K562 (cell line): ENCODE measurements around the gene SRM. TPM values are rescaled to one million over a fixed set of nuclear protein-coding genes. Genes with fewer than 3 reads are reported as not detected.

Experiments used
- CBFB ChIP-seq: sonication (generic); formaldehyde crosslinking; IDR thresholded peaks from 2 replicates; pipeline ENCODE4 v1.4.0; 2020; ENCODE audit warnings: mild to moderate bottlenecking, missing genetic modification reagents
- HIVEP1 ChIP-seq: fragments of 250-450 bp; sonication (Bioruptor Pico); IDR thresholded peaks from 2 replicates; pipeline ENCODE4 v1.4.0; 2020; ENCODE audit warnings: mild to moderate bottlenecking
- KAT2B ChIP-seq: IDR thresholded peaks from one replicate; pipeline ENCODE4 v1.6.1; 2012; ENCODE audit warnings: low read depth, mild to moderate bottlenecking, control low read depth, inconsistent platforms, low read length, moderate library complexity
- MYNN ChIP-seq, 2 experiments: sonication (generic); formaldehyde crosslinking in 1 of 2; IDR thresholded peaks; 2 replicates each; pipeline versions ENCODE4 v1.5.0 to v1.6.1; 2016 to 2020; ENCODE audit warnings: antibody characterized with exemption in 1 of 2, missing genetic modification reagents in 1 of 2
- PKNOX1 ChIP-seq: fragments of 450-650 bp; IDR thresholded peaks from 2 replicates; pipeline ENCODE4 v1.6.1; 2016
- POLR2G ChIP-seq: fragments of 200-400 bp; formaldehyde crosslinking; IDR thresholded peaks from 2 replicates; pipeline ENCODE4 v1.6.1; 2017; ENCODE audit warnings: low read depth, mild to moderate bottlenecking, antibody characterized with exemption, low read length, moderate library complexity
- SETDB1 ChIP-seq: IDR thresholded peaks from one replicate; pipeline ENCODE4 v1.6.1; 2012; ENCODE audit warnings: low read length, control low read depth, inconsistent platforms
- polyA plus RNA-seq, 8 experiments: library from polyadenylated mRNA; depleted of rRNA in 4 of 8; stranded (reverse) in 5 of 8; unstranded in 3 of 8; fragments of >200 nt; fragmentation: Nextera tagmentation in 2 of 8; fragmentation: Illumina TruSeq in 1 of 8; extraction: Ambion mirVana in 2 of 8; extraction: Trizol in 1 of 8; gene quantifications; 2 replicates each; pipeline versions ENCODE4 v1.2.1 to v1.2.3, GENCODE V29; 2011 to 2014; ENCODE audit warnings: inconsistent platforms in 1 of 8, missing spikeins in 1 of 8
- total RNA-seq, 7 experiments: library from RNA; depleted of rRNA in 6 of 7; stranded (reverse); fragments of >200 nt in 6 of 7; fragmentation: Illumina TruSeq in 2 of 7; extraction: Trizol in 2 of 7; gene quantifications; 2 replicates each; pipeline versions ENCODE4 v1.2.1 to v1.2.3, GENCODE V29; 2011 to 2021; ENCODE audit warnings: low replicate concordance in 1 of 7
- TF ChIP-seq, protein P1 (sequence below): sonication (generic); formaldehyde crosslinking; IDR thresholded peaks from 2 replicates; pipeline ENCODE4 v1.8.0; 2022; ENCODE audit warnings: mild to moderate bottlenecking, missing genetic modification reagents

The SRM gene
- total and polyA plus RNA-seq, 9 of the 15 experiments (the other 6 are each of a cell fraction or from before 2014, with no cell fraction given), result 23.9 to 373 (median 82.5) TPM

DNA sequence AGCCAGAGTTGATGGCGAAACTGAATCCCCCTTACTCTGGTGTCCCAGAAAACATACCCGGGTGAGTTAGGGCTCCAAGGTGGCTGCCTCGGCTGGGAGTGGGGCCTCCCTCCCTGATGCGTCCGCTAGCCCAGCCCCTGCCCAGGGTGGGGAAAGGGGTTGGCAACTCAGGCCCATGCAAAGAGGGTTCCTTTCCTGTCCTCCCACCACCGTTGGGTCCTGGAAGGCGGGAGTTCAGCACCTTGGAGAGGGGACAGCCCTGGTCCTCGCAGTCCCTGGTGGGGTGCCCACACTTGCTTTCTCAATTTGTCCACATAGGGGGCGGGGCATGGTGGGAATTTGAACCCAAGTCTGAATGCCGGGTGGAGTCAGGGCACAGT, 6.1 kb downstream of the SRM start (continued):
- TF ChIP-seq KAT2B (no peak), POLR2G (peak; percentile 29; the same call in 1 of the 2 replicates), CBFB (CRISPR knock-in tag) (0 out of 2 replicates have a peak, but pooled peaks have one; percentile 34), HIVEP1 (CRISPR knock-in tag) (no peak), PKNOX1 (no peak), MYNN (IDR thresholded peaks at IDR 0.05) (peak; percentile 74; the same call in 1 of the 2 replicates), MYNN (CRISPR knock-in tag; IDR thresholded peaks at IDR 0.05) (no peak), SETDB1 (no peak)
- TF ChIP-seq, protein P1, sequence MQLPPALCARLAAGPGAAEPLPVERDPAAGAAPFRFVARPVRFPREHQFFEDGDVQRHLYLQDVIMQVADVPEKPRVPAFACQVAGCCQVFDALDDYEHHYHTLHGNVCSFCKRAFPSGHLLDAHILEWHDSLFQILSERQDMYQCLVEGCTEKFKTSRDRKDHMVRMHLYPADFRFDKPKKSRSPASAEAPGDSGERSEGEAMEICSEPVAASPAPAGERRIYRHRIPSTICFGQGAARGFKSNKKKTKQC (CRISPR knock-in tag), result peak; percentile 79; the same call in 1 of the 2 replicates
